ENCODE results near the gene SELENOO.

DNA sequence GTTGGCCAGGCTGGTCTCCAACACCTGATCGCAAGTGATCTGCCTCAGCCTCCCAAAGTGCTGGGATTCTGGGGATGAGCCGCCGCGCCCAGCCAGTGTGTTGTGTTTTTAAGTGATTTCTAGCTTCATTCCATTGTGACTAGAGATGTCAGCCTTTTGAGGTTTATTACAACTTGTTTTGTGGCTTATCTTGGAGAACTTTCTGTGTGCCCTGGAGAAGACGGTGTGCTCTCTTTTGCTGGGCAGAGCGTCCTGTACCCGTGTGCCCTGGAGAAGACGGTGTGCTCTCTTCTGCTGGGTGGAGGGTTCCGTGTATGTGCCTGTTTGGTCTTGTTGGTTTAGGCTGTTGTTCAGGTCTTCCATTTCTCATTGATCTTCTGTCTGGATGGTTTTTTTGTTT lies 12.5 kb downstream of the SELENOO start:
- TF ChIP-seq EZH2 (IDR thresholded peaks at IDR 0.05) (no peak), CTCF (IDR thresholded peaks at IDR 0.05 in 2 of 3, conservative IDR thresholded peaks at IDR 0.05 in 1 of 3; ENCODE audit: borderline replicate concordance in 1 of 3, insufficient read depth in 1 of 3, low read depth in 2 of 3, low read length in 2 of 3) (no peak), POLR2AphosphoS5 (IDR thresholded peaks at IDR 0.05; ENCODE audit: low read depth, low read length) (no peak), EZH2phosphoT487 (IDR thresholded peaks at IDR 0.05; ENCODE audit: borderline replicate concordance) (no peak), POLR2A (IDR thresholded peaks at IDR 0.05; ENCODE audit: borderline replicate concordance, extremely low read depth, insufficient read depth, insufficient read length) (no peak), REST (IDR thresholded peaks at IDR 0.05; ENCODE audit: low read depth) (no peak), ZBTB33 (IDR thresholded peaks at IDR 0.05; ENCODE audit: extremely low read depth, insufficient replicate concordance, low read length) (no peak), JUND (IDR thresholded peaks at IDR 0.05) (no peak), RAD21 (IDR thresholded peaks at IDR 0.05; ENCODE audit: low read depth) (no peak), SRF (IDR thresholded peaks at IDR 0.05; ENCODE audit: low read depth) (no peak), SP1 (IDR thresholded peaks at IDR 0.05; ENCODE audit: low read depth) (no peak)
- TF ChIP-seq, protein P1, sequence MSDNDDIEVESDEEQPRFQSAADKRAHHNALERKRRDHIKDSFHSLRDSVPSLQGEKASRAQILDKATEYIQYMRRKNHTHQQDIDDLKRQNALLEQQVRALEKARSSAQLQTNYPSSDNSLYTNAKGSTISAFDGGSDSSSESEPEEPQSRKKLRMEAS (IDR thresholded peaks at IDR 0.05), result no peak

Measured in HCT116 (cell line).